NCI-H748 (cell line): ENCODE data around the gene ALDH3B2.
"Not testable (repeated sequence)": the region's sequence is repeated elsewhere in the genome, so short reads cannot be mapped to it uniquely, and the experiment has no call there.

Source experiments
- DNase-seq: peaks from one replicate; lab custom pipeline; 2025; ENCODE audit not compliant: unreplicated experiment; lab: John Stamatoyannopoulos, UW

ALDH3B2 gene

DNA sequence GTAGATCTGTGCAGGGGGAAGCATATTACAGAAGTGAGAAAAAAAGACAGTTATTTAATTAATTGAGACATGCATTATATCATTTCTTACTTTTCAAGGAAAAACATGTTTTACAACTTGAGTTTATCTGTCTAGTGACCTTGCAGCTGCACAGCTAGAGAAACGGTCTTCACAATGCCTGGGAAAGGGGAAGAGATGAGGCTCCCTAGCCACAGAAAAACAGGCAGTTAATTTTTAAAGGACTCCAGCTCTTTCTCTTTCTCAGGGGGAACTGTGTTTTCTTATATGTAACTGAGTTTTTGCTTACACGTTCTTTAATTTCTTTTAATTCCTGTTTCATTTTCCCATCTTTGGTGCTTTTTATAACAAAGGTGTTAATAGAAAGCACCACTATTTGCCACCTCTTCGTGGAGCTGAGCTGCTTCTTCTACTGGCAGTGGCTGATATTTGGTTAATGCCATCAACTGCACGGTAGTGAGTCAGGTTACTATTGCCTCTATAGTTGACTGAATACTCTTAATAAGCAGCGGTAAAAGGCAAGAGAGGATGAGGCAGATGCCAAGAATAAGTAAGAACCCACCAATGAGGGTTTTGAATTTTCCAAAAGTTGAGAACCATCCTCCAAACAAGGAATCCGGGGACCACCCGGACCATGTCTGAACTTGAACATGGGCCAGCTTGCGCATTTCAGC, 11.4 kb upstream of the ALDH3B2 start:
- DNase-seq = not testable (repeated sequence)

DNA sequence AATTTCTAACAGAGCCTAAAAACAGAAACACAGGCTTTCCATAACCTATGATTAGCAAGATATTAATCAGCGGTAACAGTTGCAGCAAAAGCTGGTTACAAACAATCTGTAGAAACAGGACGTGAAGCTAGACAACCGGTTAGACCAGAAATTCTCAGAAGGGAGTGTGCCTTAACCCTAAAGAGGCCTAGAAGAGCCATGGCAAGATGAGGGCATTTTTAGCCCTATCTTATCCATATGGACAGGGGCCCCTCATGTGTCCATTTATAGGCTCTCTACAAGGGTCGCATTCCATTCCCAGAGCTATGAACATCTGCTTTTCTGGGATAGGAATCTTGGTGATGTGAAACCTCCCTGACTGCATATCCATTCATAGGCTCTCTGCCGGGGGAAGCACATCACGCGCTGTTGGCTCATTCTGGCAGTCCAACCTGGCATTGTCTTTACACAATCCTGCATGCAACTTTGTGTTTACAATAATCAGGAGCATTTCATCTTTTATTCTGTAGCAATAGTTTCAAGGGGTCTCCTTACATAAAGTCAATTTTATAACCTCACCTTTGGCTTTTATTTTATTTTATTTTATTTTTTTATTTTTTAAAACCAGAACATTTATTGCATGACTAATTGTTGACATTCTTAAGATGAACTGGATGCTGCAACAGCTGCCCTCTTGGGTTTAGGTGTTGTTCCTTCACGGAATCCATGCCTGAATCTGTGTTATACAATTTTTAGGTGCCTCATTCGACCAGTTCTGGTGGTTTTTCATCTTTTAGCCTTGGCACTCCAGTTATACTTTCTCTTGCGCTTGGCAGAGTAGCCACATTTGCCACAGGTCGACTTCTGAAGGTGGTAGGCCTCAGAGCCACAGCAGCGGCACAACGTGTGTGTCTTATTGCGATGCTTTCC, 8.0 kb upstream of the ALDH3B2 start:
- DNase-seq = peak; percentile 46

DNA sequence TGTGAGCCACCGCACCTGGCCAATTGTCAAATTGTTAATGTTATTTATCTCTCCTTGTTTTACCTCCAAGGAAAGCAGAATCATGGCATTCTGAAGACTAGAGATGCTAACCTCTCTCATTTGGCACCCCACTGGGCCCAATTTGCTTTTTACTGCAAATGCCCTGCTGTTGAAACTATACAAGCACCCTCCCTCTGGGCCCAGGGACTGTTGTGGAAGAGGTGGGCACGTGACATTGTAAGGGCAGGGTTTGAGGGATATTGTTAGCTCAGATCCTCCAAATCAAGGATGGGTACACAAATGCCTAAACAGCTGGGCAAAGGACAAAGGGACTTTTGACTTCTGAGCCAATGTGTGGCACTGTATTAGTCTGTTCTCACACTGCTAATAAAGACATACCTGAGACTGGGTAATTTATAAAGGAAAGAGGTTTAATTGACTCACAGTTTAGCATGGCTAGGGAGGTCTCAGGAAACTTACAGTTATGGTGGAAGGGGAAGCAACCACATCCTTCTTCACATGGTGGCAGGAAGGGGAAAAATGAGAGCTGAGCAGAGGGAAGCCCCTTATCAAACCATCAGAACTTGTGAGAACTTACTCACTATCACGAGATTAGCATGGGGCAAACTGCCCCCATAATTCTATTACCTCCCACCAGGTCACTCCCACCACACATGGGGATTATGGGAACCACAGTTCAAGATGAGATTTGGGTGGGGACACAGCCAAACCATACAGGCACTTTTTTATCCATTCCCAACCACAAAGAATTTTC, 6.5 kb upstream of the ALDH3B2 start:
- peak; percentile 67 for DNase-seq

DNA sequence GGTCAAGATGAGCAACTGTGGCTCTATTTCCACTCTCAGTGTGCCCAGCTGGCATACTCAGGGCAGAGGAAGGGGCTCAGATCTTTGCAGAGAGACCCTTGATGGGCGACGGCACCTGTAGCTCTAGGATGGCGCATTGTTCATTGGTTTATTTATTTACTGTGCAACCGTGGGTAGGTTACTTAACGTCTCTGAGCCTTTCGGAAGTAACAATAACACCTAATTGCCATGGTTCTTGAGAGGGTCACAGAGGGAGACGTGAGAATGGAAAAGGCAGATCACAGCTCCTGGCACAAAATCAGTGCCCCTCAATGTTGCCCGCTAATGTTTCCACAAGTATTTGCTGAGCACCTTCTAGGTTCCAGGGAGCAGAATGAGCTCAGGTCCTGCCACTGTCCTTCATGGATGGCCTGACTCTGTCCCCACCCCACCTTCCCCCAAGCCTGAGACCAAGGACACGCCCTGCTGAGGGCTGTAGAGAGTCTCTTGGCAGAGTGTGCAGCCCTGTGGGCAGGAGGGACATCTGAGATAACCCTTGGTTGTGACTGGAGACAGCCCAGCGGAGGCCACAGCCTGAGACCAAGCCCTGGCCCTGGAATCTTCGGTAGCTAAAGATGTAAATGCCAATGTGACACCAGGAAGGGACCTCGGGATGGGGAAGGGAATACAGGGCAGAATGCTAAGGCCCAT, 780 bp upstream of the ALDH3B2 start:
- no peak for DNase-seq

DNA sequence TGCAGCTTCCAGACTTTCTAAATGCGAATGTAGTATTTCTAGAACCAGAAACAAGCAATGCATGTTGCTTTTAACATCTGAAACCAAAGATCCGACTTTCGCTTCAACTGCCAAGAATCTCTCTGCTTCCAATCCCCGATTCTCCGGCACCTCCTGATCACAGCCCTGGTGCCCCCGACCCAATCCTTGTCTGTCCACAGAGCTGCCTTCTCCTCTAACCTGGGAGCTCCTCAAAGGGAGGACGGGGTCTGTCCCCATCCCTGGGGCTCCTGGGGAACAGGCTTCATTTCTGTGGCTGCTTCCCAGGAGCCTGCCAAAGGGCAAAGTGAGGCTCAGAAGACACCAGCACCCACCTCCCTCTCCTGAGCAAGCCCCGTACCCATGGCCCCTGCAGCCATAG, 521 bp downstream of the ALDH3B2 start:
- no peak for DNase-seq

DNA sequence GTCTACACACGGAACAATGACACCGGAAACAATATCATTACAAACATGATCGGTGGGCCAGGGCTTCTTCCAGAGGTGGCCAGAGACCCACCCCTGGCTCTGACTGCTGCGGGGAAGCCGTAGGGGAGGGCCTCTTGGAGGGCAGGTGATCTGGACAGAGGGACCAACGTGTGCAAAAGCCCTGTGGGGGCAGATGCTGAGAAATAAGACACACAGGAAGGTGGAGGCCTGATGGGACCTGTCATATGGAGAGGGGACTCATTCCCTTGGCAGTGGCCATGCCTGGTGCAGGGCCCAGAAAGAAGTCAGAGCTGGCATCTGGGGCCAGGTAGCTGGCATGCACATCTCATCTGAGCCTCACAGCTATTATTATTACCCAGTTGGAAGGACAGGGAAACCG, 1.1 kb downstream of the ALDH3B2 start:
- no peak for DNase-seq

DNA sequence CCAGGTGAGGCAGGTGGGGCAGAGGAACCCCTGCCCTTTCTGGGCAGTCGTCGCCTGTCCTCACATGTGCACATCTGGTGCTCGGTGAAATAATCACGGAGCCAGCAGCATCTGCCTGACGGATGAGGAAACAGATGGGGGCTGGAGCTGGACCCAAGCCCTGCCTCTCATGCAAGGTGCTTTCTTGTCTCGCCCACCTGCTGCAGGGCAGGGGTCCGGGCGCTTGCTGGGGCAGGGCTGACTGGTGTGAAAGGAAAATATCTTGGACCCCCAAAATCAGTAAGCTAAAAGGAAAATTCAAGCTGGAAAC, 3.3 kb downstream of the ALDH3B2 start:
- DNase-seq = no peak

DNA sequence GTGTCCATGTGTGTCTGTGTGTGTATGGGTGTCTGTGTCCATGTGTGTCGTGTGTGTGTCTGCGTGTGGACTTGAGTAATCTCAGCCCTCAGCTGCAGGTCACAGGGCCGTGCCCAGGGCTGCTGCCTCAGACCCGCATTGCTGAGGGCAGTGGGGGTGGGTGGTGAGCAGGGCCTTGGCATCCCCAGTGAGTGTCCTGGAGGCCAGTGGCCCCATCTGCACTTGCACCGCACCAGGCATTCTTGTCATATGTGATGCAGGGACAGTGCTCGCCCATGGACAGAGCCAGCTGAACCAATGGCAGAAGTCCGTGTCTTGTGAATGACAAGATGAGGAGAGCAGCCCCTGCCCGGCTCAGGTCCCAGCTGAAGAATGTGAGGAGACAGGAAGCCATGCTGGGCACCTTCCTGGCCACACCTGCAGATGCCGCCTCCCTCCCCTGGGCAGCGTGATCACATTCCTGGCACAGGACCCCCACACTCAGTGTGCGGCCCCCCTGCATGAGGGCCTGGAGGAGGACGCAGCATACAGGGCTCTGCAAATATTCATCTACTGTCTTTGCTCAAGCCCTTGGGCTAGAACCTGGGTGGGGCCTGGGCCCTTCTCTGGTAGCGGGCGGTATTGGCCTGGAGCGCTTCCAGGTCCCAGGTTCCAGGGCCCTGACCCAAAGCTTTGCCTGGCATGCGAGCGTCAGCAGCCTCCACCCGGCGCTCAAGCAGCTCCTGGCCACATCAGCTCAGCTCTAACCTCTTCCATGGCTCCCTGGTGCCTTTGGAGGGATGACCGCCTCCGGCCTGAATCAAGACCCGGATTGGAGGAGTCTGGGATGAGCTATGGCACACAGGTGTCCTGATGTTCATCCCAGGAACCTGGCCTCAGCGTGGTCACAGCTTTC, 3.9 kb downstream of the ALDH3B2 start:
- DNase-seq = no peak

DNA sequence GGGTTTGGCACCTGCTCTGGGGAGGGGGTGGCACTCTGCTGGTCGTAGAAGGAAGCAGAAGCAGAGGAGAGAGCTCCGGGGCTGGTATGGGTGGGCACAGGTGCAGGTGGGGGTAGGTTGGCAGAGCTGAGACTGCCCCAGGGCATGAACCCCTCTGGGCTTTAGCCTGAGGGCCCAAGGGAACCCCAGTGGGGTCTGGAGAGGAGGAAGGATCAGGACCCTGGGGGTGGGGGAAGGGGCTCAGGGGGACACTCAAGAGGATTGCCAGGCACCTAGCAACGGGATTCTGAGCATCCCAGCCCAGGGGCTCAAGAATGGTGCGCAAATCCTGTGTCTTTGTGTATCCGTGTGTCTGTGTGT, 6.3 kb downstream of the ALDH3B2 start:
- DNase-seq = no peak

DNA sequence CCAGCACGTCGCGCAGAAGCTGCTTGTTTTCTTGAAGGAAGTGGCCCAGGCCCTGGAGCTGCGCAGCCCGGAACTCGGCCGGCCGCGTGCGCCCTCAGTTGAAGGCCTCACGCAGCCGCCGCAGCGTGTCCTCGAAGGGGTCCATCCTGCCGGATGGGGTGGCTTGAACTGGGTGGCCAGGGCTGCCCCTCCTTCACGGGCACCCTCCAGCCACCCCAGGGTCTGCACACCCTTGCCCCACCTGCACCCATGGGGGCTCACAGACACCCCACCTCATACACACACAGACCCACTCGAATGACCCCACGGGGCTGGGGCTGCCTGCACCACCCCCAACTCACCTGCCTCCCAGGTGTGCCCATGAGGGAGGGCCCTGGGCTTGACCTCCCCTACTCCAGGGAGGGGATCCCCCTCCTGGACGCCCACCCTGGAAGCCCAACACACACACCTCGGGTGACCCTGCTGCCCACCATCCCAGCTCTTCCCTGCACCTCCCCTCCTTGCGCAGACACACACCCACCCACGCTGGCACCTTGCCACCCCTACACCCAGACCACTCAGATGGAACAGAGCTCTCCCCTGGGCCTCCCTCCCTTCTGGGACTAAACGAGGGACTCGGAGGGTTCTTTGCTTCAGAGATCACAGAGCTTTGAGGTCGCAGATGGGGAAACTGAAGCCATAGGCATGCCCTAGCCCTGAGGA, 6.8 kb downstream of the ALDH3B2 start:
- DNase-seq = no peak

DNA sequence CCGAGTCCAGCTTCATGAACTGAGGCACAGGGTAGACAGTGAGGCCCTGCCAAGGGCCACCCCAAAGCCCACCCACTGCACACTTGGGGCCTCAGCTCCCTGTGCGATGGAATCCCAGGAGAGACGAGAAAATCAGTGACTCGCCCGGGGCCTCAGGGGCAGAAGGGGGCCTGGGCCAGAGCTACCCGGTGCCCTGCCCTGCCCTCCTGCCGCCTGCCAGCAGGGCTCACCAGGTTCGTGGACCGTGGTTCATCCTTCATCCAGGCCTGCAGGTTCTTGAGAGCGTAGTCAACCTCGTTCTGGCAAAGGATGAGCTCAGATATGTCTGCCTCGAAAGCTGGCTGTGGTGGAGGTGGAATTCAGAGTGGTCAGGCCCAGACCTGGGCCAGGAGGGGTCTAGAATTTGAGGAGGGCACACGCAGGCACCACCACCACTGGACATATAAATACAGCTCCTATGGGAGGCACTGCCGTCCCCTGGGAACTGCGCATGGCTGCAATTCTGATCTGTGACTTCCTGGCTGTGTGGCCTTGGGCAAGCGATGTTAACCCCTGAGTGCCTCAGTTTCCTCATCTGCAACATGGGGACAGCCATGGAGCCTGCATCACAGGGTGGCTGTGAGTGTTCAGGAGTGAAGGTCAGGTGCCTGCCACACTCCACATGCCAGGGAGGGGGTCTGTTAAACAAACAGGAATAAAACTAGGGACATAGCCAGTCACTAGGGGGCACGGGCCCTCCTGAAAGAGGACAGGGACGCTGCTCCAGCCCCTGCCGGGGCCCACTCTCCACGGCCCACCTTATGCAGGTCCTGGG, 7.5 kb downstream of the ALDH3B2 start:
- DNase-seq = no peak

DNA sequence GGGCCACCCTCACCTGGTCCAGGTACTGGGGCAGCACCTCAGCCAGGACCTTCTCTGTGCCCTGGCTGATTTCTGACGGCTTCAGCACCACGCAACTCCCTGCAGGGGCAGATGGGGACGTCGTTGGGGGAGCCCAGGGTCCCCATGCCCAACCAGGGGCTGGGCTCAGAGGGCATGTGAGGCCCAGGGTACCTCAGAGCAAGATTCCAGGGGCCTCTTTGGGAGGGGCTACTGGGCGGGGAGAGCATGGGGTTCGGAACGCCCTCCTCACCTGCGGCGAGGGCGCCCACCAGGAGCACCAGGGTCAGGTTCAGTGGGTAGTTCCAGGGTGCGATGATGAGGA, 8.1 kb downstream of the ALDH3B2 start:
- DNase-seq = no peak

DNA sequence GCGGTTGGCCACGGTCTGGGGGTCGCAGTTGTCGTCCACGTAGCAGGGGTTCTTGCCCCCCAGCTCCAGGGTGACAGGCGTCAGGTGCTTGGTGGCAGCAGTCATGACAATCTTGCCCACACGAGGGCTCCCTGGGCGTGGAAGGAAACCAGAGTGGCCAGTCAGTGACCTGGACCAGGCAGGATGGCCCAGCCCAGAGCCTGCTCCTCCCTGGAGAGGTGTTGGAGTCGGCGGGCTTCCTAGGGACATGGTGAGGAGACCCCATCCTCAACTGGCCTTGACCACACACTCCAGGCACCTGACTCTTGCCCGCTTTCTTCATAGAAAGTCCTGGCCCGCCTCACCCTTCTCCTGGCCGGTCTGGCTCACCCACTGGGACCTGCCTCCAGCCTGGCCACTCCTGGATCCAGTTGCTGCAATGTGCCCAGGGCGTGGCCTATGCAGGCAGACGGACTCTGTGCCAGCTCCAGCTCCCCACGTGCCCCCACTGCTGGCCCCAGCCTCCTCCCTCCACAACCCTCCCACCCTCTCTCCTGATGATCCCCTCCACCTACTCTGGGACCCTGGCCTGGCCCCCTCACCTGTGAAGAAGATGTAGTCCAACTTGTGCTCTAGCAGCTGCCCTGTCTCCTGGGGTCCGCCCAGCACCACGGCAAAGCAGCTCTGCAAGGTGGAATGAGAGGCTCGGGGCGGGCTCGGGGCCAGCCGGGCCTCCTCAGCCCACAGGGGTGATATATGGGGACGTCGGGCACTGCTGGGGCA, 8.7 kb downstream of the ALDH3B2 start:
- no peak for DNase-seq

DNA sequence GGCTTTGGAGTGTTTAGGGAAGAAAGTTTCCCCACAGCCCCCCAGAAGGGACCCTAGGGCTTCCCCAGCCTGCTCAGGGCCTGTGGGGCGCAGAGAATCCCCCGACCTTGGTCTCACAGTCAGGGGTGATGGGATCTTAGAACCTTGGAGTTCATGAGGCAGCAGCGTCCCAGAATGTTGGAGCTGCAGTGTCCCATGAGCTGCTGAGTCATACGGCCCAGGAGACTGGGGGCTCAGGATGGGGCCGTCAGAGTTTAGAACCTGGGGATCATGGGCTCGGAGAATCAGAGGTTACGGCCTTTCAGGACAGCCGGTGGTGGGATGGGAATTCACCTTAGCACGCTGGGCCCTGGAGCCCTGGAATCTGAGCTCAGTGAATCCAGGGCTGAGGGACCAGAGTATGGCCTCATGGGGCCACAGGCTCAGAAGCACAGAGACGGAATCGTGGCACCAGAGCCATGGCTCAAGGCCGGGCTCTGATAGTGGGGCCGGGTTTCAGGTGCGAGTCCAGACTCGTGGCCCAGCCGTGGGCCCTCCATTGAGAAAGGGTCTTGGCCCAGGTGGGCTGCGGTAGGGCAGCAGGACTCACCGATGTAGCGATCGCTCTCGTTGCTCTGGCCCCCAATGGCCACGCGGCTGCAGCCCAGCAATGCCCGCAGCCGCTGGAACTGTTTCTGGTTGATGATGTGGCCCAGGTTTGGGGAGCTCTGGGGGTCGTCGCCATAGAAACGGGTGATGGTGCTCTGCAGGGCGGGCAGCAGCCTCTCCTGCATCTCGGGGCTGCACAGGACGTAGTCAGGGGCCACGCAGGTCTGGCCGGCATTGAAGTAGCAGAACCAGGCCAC, 9.5 kb downstream of the ALDH3B2 start:
- DNase-seq = no peak

DNA sequence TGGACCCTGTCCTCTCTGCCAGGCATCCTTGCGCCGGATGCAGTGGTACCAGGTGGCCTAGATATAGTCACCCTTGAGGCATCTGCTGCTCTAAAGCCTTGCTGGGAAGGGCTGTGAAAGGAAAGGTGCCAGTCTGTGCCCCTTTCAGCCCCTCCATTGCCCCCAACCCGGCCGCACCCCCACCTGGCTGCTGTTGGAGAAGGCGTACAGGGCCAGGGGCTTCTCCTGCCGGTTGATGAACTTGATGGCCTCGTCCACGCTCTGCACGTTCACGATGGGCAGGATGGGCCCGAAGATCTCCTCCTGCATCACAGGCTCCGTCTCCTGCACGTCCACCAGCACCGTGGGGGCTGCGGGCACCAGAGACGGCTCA, 10.2 kb downstream of the ALDH3B2 start:
- DNase-seq = no peak

DNA sequence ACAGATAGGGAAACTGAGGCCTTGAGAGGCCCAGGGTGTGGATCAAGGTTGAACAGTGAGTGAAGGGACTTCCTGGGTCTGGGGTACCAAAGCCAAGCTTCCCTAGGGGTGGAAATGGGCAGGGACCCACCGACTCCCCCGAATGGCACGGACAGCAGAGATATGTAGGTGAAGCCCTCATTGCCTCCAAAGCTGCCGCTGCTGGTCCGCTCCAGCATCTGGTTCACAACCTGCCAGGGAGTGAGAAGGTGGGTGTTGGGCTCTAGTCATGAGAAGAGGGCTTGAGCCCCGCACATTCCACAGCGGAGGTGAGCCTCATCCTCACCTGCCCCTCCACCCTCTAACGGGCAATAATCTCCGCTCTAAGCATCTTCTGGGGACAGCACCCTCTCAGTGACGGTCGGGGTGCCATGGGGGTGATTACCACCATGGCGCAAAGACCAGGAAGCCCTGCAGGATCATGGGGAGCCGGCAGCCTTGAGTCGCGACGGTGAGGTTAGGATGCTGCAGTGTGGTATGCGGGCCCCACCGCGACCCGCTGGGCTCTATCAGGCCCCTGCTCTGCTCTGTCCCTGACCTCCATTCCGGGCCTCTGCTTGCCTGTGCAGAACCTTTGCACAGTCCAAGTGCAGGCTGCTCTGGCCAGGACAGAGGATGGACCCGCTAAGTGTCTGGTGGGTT, 10.8 kb downstream of the ALDH3B2 start:
- no peak for DNase-seq
